Activated T-cell treated with anti-CD3 and anti-CD28 coated beads, Interleukin-2, amount 50 U/mL, for 1 hour (primary cell): Measurements from ENCODE around the gene TMEM132D.

Source experiments
- DNase-seq: peaks from one replicate; pipeline ENCODE4 v3.0.0-alpha.2; 2020

Gene TMEM132D

DNA sequence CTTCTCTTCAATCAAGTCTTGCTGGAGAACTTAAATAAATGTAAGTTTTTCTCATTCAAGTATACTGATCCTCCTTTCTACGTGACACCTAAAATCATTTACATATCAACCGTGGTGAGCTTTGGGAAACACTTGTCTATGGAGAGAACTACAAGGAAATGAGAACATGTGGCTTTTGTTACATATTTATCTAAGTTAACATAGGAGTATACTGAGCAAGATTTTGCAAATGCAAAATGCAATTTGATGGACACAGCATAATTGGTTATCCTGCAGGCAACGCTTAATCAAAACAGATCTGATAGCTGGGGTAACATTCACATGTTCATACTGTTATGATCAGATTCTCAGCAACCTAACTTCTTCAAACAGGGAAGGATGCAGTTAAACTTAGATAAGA is 376.3 kb downstream of the TMEM132D start:
- no peak for DNase-seq

DNA sequence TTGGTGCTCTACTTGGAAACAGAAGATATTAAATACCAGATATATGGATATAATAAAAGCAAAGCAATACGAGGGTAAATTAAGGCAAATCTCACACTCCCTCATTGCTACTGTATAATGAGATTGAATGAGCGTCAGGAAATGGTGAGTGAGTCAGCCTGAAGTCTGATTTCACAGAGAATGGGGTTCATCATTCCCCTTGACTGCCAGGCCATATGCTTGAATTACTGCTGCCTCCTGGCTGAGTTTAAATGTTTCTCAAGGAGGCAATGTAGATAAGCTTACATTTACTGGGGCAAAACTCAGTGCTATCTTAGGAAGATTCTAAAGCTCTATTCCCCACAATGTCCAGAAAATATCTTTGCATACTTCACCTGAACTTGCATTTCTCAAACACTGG is 380.2 kb downstream of the TMEM132D start:
- DNase-seq: no peak

DNA sequence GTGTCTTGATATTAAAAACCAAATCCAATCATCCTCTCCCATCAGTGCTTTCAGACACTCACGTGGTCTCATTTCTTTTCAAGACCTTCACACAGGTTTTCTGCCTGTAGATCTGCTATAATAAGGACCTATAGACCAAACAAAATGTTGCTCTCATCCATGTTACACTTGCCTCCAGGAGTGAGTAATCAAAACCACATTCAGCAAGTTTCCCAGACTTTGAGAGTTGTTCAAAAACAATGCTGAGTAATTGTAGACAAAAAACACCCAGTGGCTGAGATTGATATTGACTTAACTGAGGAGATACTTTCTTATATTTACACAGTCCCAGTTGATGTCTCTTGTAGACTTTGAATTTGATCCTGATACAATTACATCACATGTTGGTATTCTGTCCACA is 383.1 kb downstream of the TMEM132D start:
- DNase-seq: no peak

DNA sequence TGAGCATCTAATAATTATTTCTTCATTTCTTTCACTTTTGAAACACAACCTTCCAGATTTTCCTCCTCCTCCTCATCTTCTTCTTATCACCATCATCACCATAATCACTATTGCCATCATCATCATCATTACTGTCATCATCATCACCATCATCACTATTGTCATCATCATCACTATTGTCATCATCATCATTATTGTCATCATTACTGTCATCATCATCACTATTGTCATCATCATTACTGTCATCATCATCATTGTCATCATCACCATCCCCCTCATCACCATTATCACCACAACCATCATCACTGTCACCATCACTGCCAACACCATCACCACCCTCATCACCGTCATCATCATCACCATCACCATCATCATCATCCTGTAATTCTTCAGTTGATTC is 400.0 kb downstream of the TMEM132D start:
- no peak for DNase-seq

DNA sequence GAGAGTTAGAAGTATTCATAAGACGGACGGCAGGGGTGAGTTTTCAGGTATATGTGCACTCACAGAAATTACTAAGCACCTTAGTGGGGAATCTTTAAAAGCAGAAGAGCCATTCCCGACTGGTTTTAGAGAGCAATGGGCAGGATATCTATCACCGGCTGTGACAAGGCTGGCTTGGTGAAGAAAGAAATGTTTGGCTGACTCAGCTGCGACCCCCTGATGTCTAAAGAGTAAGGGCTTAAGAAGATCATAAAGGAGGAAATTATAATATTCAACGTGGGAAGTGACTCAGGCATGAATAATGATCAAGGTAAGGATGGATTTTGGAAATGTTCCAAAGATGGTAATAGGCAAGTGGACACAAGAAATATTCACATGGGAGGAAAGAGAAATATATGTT is 407.6 kb downstream of the TMEM132D start:
- DNase-seq: no peak

DNA sequence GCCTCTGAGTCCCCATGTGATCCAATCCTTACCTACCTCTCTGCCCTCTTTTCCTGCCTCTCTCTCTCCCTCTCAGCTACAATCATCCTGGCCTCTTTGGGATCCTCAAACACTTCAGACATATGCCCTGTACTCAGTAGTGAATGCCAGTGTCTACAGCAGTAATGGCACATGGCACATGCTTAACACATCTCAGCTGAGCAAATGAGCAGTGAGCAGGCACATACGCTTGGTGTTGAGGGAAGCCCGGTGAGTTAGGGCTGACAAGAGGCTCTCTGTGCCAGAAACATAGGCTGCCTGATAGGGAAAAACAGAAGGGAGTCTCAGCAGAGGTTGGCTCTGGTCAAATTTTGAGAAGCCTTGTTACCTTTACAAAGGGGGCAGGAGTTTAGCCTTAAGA is 409.1 kb downstream of the TMEM132D start:
- no peak for DNase-seq

DNA sequence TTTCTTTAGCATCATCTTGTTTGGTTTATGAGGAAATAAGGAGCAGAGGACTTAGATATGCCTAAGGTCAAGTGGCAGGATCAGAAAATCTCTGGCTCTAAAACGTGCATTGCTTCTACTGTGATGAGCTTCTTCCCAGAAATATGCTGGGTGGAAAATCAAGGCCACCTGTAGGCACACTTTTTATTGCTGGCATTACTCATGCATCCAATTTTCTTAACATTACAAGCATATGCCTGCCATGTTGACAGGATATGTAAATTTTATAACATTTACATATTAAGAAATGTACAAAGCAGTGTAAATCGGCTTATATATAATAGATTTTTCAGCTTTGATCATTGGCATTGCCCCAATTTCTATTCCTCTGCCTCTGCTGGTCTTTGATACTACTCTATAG is 409.6 kb downstream of the TMEM132D start:
- no peak for DNase-seq

DNA sequence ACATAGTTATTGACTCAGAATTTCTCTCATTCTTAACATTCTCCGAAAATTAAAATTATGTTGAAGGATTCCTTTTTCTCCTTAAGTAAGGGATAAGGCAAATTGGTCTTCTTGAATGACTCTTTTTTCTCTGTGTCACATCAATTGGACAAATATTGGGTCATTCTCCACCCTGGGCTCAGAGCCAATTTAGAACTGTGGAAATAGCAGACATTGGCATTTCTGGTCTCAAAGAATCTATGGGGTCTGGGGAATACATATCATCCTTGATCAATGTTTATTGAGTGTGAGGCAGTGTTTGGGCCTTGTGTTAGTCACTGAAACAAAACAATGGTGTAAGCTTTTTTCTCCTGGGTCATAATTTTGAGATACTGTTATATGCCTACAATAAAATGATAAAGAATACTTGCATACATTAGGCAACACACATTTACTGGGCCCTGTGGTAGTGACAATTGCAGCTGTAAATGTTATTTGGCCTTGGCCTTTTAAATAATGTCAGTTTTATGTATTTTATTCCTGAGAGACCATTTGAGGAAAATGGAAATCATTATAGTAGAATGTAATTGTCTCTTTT is 414.6 kb downstream of the TMEM132D start:
- no peak for DNase-seq

DNA sequence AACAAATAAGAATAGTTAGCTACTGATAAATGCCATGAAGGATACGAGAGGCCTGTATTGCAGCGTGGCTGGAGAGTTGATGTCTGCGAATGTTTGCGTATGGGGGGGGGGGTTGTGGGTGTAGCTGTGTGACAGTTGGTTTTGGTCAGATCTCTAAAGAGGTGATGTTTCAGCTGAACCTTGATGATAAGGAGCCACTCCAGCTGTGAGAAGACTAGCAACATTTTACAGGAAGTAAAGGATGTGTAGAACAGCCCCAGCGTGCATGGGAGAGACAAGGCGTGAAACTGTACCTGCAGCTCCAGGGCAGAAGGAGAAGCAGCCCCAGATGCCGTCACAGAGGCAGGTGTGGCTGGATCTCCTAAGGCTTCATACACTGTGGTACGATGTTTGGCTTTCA is 416.9 kb downstream of the TMEM132D start:
- no peak for DNase-seq

DNA sequence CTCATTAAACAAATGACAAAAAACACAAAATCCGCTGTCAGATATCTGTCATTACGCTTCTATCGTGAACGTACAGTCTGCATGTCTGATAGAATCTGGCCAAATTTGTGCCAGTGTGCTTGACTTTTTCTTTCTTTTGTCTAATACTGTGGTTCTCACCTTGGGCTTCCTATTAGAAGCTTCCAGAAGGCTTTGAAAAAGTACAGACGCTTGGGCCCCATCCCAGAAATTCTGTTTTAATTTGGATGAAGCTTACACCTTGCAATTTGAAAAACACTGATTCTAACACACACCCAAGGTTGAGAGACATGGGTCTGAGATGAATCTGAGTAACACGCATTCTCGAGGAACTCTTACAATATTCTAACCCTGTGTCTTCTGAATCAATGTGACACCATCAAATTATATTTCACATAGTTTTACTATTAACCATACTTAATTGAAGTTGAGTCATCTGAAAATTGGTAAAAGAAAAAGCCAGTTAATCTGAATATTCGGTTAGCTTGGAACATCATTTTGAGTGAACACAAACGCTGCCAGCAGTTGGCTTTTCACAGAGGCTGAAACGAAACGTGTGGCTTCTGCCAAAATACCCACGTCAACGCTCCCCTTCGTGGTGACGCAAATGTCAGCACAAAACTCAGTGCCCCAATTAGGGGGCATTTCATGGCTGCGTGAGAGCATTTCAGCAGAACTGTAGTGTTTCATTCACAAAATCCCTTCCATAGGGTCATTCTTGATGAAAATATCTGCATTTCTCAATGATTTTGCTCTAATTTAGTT is 420.5 kb downstream of the TMEM132D start:
- no peak for DNase-seq

DNA sequence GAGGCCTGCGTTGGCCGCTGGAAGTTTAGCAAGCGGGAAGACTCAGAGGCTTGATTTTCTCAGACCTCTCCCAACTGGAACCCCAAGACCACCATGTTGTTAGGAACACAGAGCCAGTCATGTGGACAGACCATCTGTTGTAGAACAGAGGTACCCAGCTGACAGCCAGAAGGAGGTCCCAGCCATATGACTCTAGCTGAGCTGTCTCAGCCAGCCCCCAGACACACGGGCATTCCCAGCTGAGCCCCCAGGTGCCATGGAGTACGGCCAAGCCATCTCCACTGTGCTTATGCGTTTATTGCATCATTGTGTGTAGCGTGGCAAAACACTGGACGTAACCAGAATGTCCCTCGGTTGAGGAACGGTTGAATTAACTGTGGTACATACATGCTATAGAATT is 421.9 kb downstream of the TMEM132D start:
- DNase-seq: no peak

DNA sequence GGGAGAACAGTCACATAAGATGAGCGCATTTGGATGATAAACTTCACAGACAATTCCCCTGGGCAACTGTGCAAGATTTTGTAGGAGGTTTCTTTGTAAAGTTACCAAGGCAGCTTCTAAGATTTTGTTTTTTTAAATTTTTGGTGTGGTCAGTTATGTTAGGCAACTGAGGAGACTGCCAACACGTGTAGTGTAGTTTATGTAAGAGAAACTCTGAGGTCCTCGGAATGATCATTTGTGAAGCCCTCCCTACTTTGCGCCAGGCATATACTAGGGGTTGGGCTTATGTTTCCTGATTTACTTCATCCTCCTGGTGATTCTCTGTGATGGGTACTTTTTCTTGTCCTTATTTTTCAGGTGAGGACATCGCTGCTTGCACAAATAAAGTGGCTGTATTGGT is 433.6 kb downstream of the TMEM132D start:
- DNase-seq: no peak

DNA sequence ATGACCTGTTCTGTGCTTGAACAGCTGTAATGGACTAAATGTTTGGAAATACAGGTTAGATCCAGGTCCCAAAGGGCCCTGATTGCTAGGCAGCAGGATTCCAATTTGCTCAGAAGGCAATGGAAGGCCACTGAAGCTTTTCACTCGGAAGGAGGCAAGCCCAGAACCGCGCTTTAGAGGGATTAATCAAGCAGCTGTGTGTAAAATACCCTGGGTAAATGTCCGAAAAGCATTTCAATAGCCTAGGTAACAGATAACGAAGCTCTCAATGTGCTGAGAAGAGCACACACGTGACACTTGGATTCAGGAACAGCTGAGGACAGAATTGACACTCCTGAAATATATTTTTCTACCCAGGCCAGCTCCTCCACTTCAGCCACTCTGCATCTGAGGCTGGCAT is 436.1 kb downstream of the TMEM132D start:
- DNase-seq: no peak

DNA sequence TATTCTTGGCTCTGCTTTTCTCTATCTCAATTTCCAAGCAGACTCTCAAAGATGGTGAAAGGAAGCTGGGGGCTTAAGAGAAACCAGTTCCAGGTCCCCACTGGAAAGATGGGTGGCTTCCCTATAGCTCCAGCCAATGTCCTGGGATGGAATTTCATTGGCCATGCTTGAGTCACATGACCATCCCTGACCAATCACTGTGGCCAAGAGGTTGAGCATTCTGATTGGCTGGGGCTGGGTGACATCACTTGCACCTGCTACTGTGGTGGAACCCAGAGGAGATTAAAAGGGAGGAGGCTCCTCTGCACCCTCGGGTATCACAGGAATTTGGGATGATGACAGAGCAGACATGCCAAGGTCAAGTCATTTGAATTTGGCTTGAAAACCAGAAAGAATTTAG is 436.5 kb downstream of the TMEM132D start:
- no peak for DNase-seq

DNA sequence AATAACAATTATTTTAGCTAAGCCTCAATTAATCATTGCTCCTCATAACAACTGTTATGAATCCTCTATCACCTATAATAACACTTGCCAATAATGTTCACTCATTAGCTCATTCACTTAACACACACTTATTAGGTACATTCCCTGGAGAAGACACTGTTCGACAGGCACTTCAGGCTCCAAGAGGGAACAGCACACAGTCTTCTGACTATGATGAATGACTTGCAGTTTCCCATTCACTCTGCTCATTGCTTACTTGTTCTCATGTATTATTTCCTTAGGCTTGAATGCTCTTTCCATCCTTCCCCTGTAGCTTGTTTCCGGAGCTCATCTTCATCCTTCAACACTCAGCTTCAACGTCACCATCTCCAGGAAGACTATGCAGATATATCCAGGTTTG is 437.3 kb downstream of the TMEM132D start:
- DNase-seq: no peak

DNA sequence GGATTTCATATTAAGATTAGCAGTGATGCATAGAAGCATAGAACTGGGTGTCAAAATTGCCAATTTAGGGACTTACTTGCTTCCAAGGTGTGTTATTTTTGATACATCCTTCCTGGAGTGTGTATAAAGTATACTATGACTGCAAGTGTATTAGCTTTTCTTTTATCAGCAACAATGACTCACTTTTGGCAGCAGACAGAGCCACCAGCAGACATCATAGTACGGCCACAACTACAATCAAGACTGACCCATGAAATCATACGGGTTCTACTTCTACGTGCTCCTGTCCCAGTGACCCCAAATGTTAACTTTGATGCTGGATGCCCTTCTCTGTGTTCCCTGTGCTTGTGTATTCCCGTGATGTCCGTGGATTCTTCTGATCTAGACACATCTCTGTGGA is 443.9 kb downstream of the TMEM132D start:
- no peak for DNase-seq

DNA sequence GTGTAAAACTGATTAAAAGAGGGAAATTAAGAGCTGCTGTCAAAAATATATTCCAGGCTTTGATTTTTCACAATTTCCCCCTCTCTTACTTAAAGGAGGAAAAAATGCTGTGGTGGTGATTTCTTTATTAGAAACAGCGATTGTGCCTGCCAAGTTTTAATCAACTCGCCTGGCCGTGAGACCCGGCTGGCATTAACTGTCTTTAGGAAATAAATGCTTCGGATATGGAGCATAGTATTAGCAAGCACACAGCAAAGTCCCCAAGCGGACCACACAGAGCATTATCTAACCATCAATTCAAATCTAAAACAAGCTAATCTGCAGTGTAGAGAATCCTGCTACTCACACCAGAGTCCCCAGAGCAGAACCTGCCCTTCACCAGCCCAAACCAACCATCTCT is 457.1 kb downstream of the TMEM132D start:
- no peak for DNase-seq

DNA sequence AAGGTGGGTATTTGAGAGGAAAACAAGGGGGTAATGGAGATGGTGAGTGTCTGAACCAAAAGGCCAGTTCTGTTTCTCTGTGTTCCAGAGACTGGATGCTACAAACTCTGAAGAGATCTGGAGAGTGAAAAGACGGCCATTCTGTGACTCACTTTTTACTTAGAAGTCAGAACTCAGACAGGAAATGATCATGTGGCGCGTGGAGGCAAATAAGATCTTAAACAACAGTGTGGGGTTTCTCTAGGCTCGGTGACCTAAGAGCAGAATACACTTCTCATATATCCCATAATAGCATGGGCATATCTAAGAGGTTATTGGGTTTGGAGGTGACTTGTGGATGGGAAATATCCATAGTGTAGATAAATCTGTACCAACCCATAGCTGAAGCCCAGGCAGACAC is 463.5 kb downstream of the TMEM132D start:
- DNase-seq: no peak

DNA sequence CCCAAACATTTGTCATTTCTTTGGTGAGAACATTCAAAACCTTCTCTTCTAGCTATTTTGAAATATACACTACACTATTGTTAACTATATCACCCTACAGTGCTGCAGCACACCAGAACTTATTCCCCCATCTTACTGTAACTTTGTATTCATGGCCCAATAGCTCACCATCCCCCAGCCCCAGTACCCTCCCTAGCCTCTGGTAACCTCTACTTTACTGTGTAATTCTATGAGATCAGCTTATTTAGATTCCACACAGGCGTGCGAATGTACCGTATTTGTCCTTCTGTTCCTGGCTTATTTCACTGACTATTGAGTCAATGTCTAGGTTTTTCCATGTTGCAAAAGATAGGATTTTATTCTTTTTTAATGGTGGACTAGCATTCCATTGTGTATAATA is 469.0 kb downstream of the TMEM132D start:
- DNase-seq: no peak

DNA sequence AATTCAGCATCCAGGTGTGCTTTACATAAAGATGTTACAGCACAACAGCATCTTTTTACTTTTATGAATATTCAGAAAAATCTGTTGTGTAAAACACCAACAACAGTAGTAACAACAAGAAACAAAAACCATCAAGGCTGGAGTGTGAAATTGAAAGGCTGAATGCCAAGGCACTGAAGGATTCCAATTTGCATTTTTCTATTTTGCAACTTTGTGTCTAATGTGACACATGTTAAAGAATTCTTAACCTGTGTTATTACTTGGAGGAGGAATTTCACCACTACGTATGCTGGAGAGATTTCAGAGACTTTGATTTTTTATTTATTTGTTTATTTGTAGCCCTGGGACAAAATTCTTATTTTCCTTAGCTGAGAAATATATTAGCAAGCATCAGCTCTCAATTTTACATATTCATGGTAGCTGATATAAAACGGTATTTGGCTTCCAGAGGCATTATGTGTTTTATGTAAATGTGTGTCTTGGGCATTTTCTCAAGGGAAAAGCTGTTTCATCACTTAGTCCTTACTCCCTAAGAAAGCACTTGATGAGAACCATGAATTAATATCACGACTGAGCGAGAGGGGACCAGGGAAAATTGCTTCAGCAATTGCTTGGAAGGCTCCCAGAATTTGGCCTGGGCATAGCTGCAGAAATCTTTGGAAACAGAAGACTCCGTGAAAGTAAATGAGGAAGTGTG is 475.4 kb downstream of the TMEM132D start:
- no peak for DNase-seq

DNA sequence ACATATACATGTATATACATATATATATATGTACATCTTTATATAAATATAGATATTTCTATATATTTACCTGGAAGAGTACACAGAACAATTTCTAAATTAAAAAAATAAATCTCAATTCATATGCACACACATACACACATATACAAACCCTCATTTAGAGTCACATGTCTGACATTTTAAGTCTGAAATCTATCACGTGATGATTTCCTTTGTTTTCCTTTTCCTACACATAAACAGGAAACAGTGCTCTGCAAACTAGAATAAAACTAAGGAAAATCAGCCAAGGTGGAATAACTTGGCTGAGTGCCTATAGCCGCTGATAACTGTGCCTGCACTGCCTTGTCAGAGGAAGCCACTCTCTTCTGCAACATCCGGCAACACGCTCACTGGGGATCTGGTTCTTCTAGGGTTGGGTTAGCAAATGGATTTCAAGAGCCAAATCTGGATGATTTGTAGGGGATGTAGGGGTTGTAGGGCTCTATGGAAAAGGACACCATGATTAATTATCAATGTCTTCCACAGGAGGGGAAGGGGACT is 480.7 kb downstream of the TMEM132D start:
- DNase-seq: no peak

DNA sequence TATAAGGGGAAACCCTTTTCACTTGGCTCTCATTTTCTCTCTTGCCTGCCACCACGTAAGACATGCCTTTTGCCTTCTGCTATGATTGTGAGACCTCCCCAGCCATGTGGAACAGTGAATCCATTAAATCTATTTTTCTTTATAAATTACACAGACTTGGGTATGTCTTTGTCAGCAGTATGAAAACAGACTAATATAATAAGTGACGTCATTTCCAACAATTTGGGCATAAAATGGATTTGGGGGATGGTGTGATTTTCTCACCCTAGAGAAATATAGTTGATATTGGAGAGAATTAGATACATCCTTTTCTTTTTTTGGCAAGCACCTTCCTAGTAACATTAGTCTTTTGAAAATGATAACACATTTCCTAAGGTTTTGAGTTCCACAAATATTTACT is 490.5 kb downstream of the TMEM132D start:
- DNase-seq: no peak

DNA sequence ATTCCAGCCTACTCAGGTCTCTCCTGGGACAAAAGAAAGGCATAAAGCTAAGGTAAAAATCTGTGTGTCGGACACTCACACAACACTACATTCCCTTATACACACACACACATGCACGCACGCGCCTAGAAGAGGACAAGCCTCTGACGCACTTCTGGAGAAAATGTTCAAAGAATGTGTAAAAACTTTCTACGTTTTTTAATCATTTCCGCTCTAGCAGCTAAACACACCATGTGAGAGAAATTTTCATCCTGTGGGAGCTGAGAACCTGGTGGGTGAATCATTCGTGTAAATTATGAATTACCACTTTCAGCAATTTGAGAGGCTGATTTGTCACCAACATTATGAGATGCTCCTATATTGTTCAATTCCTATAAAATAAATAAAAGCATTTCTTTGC is 494.5 kb downstream of the TMEM132D start:
- no peak for DNase-seq

DNA sequence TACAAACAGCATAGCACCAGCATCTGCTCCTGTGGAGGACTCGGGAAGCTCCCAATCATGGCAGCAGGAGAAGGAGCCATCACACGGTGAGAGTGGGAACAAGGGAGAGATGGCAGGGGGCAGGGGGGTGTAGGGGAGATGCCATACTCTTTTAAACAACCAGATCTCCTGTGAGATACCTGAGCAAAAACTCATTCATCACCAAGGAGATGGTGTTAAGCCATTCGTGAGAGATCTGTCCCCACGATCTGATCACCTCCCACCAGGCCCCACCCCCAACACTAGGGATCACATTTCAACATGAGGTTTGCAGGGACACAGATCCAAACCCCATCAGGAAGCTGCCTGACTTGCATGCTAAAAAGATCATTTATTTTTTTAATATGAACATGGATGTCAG is 499.3 kb downstream of the TMEM132D start:
- DNase-seq: no peak
